ENCODE data around the gene NLRP3.
"Not testable (repeated sequence)": the region's sequence is repeated elsewhere in the genome, so short reads cannot be mapped to it uniquely, and the experiment has no call there.

The NLRP3 gene

DNA sequence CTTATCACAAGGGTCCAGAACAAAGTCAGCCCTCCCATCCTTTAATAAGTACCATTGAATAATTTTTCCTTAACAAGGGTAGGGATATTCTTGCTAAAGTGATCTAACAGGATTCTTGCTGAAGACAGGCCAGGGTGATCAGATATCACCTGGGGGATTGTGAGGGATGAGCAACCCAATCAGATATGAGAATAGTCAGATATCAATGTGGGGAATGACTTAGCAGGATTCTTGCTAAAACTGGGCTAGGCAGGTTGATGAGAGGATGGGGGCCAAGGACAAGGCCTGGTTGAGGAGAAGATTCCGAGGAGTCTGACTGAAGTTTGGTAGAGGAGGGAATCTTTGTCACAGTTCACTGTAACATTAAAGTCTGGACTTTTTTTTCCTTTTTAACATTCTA is 23.9 kb upstream of the NLRP3 start:
- FAIRE-seq: no peak

DNA sequence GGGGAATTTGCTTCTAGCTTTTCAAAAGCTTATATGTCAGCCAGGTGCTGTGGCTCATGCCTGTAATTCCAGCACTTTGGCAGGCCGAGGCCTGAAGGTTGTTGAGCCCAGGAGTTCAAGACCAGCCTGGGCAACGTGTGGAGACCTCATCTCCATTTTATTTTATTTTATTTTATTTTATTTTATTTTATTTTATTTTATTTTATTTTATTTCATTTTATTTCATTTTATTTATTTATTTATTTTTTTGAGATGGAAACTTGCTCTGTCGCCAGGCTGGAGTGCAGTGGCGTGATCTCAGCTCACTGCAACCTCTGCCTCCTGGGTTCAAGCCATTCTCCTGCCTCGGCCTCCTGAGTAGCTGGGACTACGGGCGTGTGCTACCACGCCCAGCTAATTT is 20.9 kb upstream of the NLRP3 start:
- FAIRE-seq: not testable (repeated sequence)

DNA sequence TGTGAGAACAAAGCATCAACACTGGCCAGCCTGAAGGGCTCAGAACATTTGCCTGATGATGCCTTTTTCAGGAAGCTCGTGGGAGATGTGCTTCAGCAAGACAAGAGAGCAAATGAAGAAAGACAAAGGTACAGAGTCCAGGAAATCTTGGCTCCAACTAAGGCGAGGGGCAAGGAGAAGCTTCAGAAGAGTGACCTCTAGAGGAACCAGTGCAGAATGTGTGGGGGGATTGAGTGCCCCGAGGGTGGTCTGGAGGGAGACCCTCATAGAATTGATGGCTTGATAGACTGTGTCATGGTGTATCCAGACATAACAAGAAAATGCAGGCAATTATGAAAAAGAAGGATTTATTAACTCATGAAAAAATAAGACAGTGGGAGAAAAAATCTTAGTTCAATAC is 15.3 kb upstream of the NLRP3 start:
- FAIRE-seq: no peak

DNA sequence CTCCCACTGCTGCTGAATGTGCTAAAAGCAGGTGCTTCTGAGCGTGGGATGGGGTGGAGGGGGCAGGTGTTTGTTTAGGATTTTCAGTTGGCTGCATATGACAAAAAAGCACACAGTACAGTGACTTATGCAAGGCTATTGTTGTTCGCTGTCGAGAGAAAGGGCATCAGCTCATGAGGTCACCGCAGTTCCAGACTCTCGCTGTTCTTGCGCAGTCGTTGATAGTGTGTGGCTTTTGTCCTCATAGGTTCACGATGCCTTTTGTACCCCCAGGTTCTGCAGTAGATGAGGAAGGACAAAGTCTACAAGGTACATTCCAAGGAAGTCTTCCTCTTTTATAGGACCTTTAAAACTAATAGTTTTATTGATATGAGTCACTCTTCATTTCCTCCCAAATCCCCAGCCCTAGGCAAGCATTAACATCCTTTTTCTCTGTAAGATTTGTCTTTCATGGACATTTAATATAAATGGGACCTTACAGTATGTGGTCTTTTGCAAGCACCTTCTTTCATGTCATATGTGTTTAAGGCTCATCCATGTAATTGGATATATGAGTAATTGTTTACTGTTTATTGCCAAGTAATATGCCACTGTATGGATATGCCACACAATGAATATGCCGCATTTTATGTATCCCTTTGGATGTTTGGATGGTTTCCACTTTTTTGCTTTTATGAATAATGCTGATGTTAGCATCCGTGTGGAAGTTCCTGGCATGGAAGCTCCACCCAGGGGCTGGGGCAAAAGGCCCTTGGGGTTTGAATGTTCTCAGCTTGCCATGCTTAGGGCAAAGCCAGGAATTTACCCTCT is 14.5 kb upstream of the NLRP3 start:
- FAIRE-seq: no peak

DNA sequence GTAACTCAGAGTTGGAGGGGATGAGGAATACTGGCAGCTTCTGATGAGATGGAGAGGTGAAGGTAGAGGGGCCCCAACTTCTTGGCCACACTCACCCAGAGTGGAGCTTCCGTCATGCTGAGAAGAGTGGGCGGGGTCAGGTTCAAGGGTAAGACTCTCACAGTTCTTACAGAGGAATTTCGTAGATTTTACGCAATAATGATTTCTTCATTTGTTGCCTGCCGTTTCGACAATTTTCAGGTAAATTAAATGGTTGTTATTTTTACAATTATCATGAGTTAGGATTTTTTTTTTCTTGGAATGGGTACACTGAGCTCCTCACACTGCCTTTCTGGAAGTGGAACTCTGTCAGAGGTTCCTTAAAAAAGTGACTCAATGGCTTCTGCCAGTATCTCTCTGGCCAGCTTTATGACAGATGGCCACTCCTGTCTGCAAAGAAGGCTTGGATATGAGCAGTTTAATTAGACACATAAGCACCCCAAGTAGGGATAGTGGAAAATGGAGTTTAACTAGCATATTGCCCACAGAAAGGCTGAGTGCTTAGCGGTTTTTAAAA is 13.8 kb upstream of the NLRP3 start:
- FAIRE-seq: no peak

DNA sequence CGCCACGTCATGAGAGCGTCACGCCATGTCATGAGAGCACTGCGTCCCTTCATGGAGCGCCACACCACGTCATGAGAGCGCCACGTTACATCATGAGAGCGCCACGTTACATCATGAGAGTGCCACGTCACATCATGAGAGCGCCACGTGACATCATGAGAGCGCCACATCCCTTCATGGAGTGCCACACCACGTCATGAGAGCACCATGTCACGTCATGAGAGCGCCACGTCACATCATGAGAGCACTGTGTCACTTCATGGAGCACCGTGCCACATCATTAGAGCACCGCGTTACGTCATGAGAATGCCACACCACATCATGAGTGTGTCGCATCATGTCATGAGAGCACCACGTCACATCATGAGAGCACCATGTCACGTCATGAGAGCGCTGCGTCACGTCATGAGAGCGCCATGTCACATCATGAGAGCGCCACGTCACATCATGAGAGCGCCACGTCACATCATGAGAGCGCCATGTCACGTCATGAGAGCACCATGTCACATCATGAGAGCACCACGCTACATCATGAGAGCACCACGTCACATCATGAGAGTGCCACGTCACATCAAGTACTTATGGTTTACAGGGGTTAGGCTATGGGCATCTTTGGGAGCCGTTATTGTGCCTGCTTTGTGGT is 9.8 kb upstream of the NLRP3 start:
- no peak for FAIRE-seq

DNA sequence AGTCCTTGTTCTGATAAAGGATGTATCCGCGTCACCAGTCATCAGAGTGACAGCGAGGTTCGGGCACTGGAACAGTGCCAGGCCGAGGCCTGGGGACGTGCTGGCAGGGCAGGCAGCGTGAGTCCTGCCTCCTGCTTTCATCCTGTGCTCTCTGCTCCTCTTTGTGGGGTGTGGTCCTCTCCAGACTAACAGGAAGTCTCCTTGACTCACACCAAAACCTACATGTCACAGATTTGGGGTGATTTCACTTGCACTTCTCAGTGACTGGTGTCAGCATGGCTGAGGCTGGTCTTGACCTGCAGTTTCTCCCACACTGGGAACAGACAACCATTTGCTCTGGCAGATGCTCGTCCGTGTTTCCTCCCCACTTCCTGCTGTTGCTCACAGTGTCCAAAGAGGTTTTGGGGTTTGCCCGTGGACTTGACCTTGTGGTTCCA is 8.8 kb upstream of the NLRP3 start:
- FAIRE-seq: no peak

DNA sequence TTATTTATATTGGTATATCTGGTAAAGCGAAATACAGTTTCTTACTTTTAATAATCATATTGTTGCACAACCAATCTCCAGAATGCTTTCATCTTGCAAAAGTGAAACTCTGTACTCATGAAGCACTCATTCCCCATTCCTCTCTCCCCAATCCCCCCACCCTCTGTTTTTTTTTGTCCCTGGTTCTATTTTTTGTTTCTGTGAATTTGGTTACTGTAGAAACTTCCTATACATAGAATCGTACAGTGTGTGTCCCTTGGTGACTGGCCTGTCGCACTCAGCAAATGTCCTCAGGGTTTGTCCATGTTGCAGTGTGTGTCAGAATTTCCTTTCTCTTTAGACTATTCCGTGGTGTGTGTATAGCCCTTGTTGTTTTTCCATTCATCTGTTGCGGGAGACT is 7.9 kb upstream of the NLRP3 start:
- FAIRE-seq: no peak

DNA sequence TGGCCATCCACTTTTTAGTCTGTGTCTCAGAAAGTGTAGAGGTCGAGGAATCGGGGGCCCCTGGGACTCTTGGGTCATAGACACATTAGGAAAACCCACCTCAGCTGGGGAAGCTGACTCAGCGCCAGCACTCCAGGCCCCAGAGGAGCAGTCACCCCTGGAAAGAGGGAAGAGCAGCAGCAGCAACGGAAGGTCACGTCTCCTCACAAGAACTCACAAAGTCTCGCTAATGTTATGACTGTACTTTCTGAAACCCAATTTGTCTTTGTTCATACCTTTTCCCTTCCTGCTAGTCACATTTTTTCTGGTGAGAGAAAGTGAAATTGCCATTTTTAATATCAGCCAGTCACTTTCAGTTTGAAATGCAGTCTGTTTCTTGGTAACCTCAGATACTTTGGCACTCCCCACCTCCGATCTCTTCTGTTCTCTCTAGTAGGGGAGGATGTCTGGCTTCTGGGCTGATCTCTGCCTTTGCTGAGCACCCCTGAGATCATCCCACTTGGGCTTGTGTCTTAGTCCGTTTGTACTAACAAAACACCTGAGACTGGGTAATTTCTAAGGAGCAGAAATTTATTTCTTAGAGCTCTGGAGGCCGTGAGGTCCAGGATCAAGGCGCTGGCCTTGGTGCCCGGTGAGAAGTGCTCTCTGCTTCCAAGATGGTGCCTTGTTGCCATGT is 6.0 kb upstream of the NLRP3 start:
- FAIRE-seq: no peak

DNA sequence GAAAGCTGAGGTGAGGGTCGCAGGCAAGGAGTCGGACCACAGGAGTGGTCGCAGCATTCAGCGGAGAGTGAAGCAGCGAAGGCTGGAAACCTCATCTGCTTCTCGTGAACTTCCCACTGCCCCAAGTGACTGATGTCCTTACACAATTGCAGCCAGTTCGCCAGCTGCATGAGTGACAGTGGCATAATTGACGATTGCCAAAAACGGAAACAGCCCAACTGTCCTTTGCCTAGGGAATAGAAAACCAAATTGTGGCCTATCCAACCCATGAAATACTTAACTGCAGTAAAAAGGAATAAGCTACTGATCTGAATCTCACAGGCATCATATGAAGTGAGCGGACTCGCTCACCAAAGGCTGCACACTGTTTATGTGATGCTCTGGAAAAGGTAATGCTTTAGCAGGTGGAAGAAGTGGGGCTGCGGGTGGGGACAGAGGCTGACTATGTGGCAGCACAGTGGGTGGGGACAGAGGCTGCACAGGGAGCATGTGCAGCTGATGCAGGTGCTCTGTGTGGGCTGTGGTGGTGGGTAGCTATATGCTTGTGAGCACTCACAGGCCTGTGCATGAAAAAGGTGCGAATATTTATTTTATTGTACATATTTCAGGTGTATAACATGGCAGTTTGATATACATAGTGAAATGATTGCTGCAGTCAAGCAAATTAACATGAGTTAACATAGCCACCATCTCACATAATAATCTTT is 4.2 kb upstream of the NLRP3 start:
- no peak for FAIRE-seq

DNA sequence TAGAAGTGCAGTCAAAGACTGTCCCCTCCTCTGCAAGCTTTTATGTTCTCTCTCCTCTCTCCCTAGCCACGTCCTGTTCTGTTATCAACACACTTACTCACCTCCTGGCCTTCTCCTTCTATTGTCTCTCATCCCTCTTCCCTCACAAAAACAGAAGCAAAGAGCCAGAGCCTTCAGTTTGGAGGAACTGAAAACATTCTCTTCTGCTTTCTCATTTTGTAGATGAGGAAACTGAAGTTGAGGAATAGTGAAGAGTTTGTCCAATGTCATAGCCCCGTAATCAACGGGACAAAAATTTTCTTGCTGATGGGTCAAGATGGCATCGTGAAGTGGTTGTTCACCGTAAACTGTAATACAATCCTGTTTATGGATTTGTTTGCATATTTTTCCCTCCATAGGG is 1.9 kb downstream of the NLRP3 start:
- no peak for FAIRE-seq

DNA sequence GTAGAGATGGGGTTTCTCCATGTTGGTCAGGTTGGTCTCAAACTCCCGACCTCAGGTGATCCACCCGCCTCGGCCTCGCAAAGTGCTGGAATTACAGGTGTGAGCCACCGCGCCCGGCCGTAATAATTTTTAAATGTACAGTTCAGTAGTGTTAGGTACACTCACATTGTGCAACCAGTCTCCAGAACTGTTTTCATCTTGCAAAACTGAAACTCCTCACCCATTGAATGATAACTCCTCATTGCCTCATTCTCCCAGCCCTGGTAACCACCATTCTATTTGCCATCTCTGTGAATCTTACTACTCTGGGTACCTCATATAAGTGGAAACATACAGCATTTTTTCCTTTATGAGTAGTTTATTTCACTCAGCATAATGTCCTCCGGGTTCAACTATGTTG is 3.4 kb downstream of the NLRP3 start:
- FAIRE-seq: no peak

DNA sequence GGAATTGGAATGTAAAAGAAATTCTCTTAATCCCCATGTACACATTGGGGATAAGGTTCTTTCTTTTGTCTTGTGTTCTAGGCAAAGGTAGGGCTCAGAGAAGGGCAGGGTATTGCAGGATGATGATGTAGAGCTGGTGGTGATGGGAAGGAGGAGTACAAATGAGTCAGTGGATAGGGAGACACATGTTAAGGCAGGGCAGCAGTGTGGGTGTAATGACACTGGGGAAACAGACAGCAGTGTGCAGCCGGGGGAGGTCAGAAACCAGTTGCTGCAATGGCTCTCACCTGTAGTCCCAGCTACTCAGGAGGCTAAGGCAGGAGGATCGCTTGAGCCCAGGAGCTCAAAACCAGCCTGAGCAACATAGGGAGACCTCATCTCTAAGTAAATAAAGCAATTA is 5.1 kb downstream of the NLRP3 start:
- no peak for FAIRE-seq

DNA sequence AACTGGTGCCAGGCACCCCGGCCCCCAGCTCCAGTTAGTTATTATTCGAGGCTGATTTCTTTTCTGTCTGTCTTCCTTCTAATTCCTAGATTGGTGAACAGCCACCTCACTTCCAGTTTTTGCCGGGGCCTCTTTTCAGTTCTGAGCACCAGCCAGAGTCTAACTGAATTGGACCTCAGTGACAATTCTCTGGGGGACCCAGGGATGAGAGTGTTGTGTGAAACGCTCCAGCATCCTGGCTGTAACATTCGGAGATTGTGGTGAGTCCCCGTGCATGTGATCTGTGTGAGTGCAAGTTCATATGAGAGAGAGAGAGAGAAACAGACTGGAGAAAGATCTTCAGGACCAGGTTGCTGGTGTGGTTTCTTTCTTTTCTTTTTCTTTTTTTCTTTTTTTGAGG is 13.5 kb downstream of the NLRP3 start:
- FAIRE-seq: no peak

DNA sequence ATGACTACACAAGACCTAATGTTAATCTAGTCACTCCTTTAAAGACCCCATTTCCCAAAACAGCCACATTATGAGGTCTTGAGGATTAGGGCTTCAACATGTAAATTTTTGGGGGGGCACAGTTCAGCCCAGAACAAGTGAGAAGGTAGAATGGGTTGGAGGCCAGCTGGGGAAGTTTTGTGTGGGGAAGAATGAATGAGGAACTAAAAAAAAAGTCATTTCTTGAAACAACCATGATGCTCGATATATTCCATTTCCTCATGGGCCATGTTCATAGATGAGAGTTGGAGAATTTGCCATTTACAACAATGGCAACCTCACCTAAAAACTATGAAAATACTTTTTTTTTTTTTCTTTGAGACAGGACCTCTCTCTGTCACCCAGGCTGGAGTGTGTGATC is 14.5 kb downstream of the NLRP3 start:
- FAIRE-seq: no peak

DNA sequence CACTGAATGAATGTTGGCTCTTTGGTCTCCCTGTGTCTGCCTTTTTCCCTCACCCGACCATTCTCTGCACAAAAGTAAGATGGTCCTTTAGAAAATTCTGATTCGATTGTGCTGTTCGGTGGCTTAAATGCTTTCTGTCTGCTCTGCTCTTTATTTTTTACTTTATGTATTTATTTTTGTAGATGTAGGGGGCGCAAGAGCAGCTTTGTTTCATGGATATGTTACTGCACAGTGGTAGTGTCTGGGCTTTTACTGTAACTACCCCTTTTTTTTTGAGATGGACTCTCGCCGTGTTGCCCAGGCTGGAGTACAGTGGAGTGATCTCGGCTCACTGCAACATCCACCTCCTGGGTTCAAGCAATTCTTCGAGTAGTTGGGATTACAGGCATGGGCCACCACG is 15.7 kb downstream of the NLRP3 start:
- FAIRE-seq: no peak

DNA sequence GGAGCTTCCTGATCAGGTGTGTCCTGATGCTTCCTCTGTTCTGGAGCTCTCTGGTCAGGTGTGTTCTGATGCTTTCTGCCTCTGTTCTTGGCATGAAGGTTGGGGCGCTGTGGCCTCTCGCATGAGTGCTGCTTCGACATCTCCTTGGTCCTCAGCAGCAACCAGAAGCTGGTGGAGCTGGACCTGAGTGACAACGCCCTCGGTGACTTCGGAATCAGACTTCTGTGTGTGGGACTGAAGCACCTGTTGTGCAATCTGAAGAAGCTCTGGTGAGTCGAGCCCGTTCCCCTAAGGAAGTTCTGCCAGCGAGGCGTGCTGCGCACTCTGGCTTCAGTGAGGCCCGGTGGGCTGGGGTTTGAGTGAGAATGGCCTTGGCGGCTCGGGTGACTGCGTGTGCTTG is 18.0 kb downstream of the NLRP3 start:
- no peak for FAIRE-seq

DNA sequence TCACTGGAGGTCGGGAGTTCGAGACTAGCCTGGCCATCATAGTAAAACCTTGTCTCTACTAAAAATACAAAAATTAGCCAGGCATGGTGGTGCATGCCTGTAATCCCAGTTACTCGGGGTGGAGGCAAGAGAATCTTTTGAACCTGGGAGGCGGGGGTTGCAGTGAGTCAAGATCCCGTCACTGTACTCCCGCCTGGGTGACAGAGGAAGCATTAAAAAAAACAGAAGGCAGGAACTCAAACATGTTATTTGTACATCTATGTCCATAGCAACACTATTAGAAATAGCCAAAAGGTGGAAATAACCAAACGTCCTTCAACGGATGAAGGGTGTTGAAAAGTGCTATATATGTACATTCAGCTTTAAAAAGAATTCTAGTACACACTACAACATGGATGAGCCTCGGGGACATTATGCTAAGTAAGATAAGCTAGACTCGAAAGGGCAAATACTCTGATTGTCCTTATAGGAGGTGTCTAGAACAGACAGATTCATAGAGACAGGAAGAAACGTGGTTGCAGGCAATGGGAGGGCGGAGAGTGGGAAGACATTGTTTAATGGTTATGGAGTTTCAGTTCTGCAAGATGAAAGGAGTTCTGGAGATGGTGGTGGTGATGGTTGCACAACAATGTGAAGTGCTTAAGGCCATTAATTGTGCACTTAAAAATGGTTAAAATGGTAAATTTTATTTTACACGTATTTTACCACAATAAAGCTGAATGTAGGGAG is 19.2 kb downstream of the NLRP3 start:
- no peak for FAIRE-seq

DNA sequence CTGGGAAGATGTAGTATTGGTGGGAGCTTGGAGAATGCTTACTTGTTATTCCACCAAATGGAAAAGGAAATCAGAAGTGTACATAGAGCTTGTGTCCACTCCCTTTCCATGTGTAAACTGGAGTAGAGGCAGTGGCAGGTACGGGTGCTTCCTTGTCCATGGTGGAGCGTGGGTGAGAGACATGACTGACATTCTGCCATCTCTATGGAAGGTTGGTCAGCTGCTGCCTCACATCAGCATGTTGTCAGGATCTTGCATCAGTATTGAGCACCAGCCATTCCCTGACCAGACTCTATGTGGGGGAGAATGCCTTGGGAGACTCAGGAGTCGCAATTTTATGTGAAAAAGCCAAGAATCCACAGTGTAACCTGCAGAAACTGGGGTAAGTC is 19.8 kb downstream of the NLRP3 start:
- no peak for FAIRE-seq

DNA sequence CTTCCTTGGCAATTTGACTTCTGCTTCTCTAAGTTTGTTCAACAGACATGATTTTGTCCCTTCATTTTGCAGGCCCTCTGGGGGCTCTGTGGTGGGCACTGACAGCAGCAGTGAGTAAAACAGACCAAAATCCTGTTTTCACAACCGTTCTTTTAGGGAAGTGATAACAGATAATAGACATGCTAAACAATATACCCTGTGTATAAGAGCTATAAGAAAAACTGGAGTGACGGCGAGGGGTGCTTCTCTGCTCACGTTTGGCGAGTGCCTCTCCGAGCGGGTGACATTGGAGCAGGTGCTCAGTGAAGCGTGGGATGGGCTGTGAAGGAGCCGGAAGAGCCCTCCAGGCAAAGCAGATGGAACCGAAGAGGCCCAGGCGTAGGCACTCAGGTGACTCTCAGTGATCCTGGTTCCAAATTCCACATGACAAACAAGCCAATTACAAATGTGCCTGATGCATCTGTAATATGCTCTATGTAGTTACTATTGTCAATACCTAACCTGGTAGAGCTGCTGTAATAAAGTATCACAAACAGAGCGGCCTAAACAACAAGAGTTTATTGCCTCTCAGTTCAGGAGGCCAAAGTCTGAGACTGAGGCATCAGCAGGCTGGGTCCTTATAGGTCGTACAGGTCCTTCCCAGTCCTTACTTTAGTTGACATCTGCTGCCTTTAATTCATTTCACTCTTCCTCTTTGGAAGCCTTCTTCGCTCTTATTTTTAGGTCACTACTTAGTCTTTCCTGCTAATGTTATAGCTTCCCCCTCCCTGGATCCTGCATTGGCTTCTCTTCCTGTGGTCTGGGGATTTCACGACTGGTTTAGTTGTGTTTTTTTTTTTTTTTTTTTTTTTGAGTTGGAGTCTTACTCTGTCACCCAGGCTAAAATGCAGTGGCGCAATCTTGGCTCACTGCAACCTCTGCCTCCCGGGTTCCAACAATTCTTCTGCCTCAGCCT is 21.9 kb downstream of the NLRP3 start:
- FAIRE-seq: no peak

DNA sequence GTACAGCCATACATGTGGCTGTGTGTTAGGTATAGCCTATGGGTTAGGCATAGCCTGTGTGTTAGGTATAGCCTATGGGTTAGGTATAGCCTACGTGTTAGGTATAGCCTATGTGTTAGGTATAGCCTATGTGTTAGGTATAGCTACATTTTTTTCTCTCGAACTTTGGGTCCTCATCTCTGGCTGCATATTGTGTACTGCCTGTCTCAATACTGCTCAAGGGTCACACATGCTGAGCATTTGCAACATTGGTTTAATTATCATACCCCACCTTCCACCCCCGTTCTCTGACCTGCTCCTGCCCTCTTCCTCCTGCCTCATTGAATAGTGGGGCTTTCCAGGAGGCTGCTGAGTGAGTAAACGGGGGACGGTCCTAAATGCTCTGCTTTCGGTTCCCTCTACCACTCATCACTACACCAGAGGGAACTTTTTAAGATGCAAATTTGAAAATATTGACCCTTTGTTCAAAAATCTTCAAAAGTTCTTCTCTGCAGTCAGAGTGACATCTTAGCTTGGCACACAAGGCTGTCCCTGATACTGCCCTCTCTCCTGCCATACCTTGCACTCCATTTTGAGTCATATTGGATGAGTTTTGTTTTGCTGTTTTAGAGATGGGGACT is 24.1 kb downstream of the NLRP3 start:
- no peak for FAIRE-seq
